BE2C (cell line): ENCODE data around the gene TLE2.
"Not testable (repeated sequence)": the region's sequence is repeated elsewhere in the genome, so short reads cannot be mapped to it uniquely, and the experiment has no call there.

Experiments
- DNase-seq: peaks from one replicate; pipeline ENCODE4 v3.0.0-alpha.2; 2020
- H3K27me3 ChIP-seq: fragments of 250-450 bp; sonication (Bioruptor Pico); 2 replicates; pipeline ENCODE4 v1.5.1; 2020; ENCODE audit warnings: mild to moderate bottlenecking
- H3K36me3 ChIP-seq: fragments of 250-450 bp; sonication (Bioruptor Pico); 2 replicates; pipeline ENCODE4 v1.5.1; 2020; ENCODE audit warnings: mild to moderate bottlenecking
- H3K4me1 ChIP-seq: fragments of 250-450 bp; sonication (Bioruptor Pico); 2 replicates; pipeline ENCODE4 v1.5.1; 2020
- H3K4me3 ChIP-seq: 2 replicates; pipeline ENCODE4 v1.5.1; 2011; ENCODE audit warnings: low read depth, low read length
- H3K9me3 ChIP-seq: fragments of 250-450 bp; sonication (Bioruptor Pico); 2 replicates; pipeline ENCODE4 v1.5.1; 2020
- CTCF ChIP-seq: IDR thresholded peaks from 2 replicates; pipeline ENCODE4 v1.5.1; 2012; ENCODE audit warnings: mild to moderate bottlenecking, low read depth, low read length

TLE2 gene

DNA sequence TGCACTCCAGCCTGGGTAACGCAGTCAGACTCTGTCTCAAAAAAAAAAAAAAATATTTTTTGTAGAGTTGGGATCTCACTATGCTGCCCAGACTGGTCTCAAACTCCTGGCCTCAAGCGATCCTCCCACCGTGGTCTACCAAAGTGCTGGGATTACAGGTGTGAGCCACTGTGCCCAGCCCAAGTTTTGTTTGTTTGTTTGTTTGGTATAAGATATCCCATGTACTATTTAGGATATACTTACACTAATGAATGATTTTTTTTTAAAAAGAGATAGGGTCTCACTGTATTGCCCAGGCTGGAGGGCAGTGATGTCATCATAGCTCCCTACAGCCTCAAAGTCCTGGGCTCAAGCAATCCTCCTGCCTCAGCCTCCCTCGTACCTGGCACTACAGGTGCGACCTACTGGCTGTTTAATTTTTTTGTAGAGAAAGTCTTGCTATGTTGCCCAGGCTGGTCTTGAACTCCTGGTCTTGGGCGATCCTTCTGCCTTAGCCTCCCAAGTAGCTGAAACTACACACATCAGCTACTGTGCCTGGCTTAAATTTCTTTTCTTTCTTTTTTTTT is 27.8 kb downstream of the TLE2 start:
- no peaks in the 10 kb centered on the region for H3K27me3 ChIP-seq
- DNase-seq = no peak
- peaks cover 5% of the 10 kb centered on the region for H3K4me1 ChIP-seq
- H3K36me3 ChIP-seq = no peaks in the 10 kb centered on the region
- no peaks in the 10 kb centered on the region for H3K9me3 ChIP-seq
- TF ChIP-seq CTCF = no peak
- no peak overlapping the region for H3K4me3 ChIP-seq

GRCh38 chr19:2998642-2999041 is 30.4 kb downstream of the TLE2 start:
- Histone ChIP-seq H3K27me3 (no peaks in the 10 kb centered on the region), H3K9me3 (no peaks in the 10 kb centered on the region), H3K36me3 (no peaks in the 10 kb centered on the region), H3K4me1 (no peaks in the 10 kb centered on the region), H3K4me3 (no peak overlapping the region)
- no peak for DNase-seq
- TF ChIP-seq CTCF = no peak

DNA sequence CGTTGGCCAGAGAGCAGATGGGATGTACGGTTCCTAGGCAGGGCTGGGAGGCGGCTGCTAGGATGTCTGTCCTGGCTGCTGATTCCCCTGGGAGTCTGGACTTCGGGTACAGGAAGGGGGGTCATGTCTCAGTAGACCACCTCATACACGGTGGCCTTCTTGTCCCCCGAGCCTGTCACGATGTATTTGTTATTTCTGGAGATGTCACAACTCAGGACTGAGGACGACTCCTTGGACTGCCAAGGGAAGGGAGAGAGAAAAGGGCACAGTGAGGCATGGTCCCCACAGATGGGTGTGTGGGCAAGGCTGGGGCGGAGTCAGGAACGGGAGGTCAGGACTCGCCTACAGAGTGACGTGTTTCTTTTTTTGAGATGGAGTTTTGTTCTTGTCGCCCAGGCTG is 31.4 kb downstream of the TLE2 start:
- H3K4me3 ChIP-seq = no peak overlapping the region
- no peak for DNase-seq
- H3K4me1 ChIP-seq = no peaks in the 10 kb centered on the region
- no peaks in the 10 kb centered on the region for H3K36me3 ChIP-seq
- H3K9me3 ChIP-seq = no peaks in the 10 kb centered on the region
- no peak for TF ChIP-seq CTCF
- H3K27me3 ChIP-seq = no peaks in the 10 kb centered on the region

GRCh38 chr19:2994588-2995131 is 34.4 kb downstream of the TLE2 start:
- H3K36me3 ChIP-seq = no peaks in the 10 kb centered on the region
- H3K4me1 ChIP-seq = no peaks in the 10 kb centered on the region
- DNase-seq = no peak
- TF ChIP-seq CTCF = no peak
- no peaks in the 10 kb centered on the region for H3K9me3 ChIP-seq
- H3K4me3 ChIP-seq = no peak overlapping the region
- no peaks in the 10 kb centered on the region for H3K27me3 ChIP-seq

DNA sequence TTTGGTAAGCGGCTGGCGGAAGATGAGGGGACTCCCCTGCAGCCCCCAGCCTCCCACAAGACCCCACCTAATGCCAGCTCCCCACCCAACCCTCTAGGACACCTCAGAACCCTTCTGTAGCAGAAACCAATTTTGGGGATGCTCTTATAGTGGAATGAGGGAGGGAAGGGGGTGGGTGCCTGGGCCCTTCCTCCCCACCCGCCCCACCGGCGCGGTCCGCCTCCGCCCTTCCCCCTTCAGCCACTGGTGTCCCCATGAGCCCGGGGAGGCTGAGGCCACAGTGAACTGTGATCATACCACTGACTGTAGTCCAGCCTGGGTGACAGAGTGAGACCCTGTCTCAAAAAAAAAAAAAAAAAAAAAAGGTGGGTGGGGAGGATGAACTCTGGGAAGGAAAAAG is 35.5 kb downstream of the TLE2 start:
- no peak overlapping the region for H3K4me3 ChIP-seq
- no peaks in the 10 kb centered on the region for H3K36me3 ChIP-seq
- no peaks in the 10 kb centered on the region for H3K27me3 ChIP-seq
- H3K4me1 ChIP-seq = no peaks in the 10 kb centered on the region
- H3K9me3 ChIP-seq = no peaks in the 10 kb centered on the region
- no peak for TF ChIP-seq CTCF
- no peak for DNase-seq

DNA sequence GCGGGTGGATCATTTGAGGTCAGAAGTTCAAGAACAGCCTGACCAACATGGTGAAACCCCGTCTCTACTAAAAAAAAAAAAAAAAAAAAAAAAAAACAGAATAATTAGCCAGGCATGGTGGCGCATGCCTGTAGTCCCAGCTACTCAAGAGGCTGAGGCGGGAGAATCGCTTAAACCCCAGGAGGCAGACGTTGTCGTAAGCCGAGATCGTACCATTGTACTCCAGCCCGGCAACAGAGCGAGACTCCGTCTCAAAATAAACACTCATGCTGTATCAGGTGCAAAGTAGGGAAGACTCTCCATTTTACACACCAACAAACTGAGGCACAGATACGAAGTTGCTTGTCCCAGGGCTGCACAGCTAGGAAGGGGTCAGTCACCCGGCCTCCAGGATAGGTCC is 36.1 kb downstream of the TLE2 start:
- no peak overlapping the region for H3K4me3 ChIP-seq
- H3K27me3 ChIP-seq = no peaks in the 10 kb centered on the region
- no peak for TF ChIP-seq CTCF
- H3K4me1 ChIP-seq = no peaks in the 10 kb centered on the region
- H3K36me3 ChIP-seq = no peaks in the 10 kb centered on the region
- no peaks in the 10 kb centered on the region for H3K9me3 ChIP-seq
- no peak for DNase-seq

GRCh38 chr19:2992333-2992732 is 36.7 kb downstream of the TLE2 start:
- H3K4me1 ChIP-seq, H3K9me3 ChIP-seq, H3K4me3 ChIP-seq, DNase-seq, H3K36me3 ChIP-seq, H3K27me3 ChIP-seq: not testable (repeated sequence)
